GM19043 (cell line): ENCODE data around the gene MTMR12.
"Not testable (repeated sequence)": the region's sequence is repeated elsewhere in the genome, so short reads cannot be mapped to it uniquely, and the experiment has no call there.

Source experiments
- ATAC-seq: cut with Tn5 transposase; IDR thresholded peaks from one replicate; pipeline ENCODE4 v1.9.1; 2021; ENCODE audit warnings: low read depth; ENCODE audit not compliant: unreplicated experiment

The MTMR12 gene

GRCh38 chr5:32299059-32299677 lies 13.6 kb downstream of the MTMR12 start:
- no peak for ATAC-seq

GRCh38 chr5:32298059-32298415 lies 14.7 kb downstream of the MTMR12 start:
- no peak for ATAC-seq

GRCh38 chr5:32297181-32298058 lies 15.3 kb downstream of the MTMR12 start:
- ATAC-seq, result no peak

GRCh38 chr5:32295966-32296772 lies 16.6 kb downstream of the MTMR12 start:
- not testable (repeated sequence) for ATAC-seq

- ATAC-seq, result no peak
Measured at GRCh38 chr5:32291591-32291990, 21.1 kb downstream of the MTMR12 start.

- peak; percentile 61 for ATAC-seq
Measured at GRCh38 chr5:32290922-32291321, 21.8 kb downstream of the MTMR12 start.

- not testable (repeated sequence) for ATAC-seq
Measured at GRCh38 chr5:32290501-32290900, 22.2 kb downstream of the MTMR12 start.

- ATAC-seq, result not testable (repeated sequence)
Measured at GRCh38 chr5:32289986-32290385, 22.8 kb downstream of the MTMR12 start.

- ATAC-seq, result not testable (repeated sequence)
Measured at GRCh38 chr5:32288135-32288534, 24.6 kb downstream of the MTMR12 start.

- not testable (repeated sequence) for ATAC-seq
Measured at GRCh38 chr5:32287525-32287924, 25.2 kb downstream of the MTMR12 start.

- no peak for ATAC-seq
Measured at GRCh38 chr5:32285510-32286138, 27.1 kb downstream of the MTMR12 start.

GRCh38 chr5:32283539-32284377 lies 29.0 kb downstream of the MTMR12 start:
- ATAC-seq, result peak; percentile 59

GRCh38 chr5:32283061-32283460 lies 29.7 kb downstream of the MTMR12 start:
- ATAC-seq, result no peak

GRCh38 chr5:32282633-32283032 lies 30.1 kb downstream of the MTMR12 start:
- no peak for ATAC-seq

- not testable (repeated sequence) for ATAC-seq
Measured at GRCh38 chr5:32281378-32282133, 31.2 kb downstream of the MTMR12 start.

GRCh38 chr5:32280656-32281081 lies 32.1 kb downstream of the MTMR12 start:
- peak; percentile 75 for ATAC-seq

GRCh38 chr5:32279786-32280185 lies 33.0 kb downstream of the MTMR12 start:
- no peak for ATAC-seq

GRCh38 chr5:32279223-32279622 lies 33.5 kb downstream of the MTMR12 start:
- ATAC-seq, result no peak

GRCh38 chr5:32278406-32278805 lies 34.3 kb downstream of the MTMR12 start:
- ATAC-seq, result no peak
